ENCODE results near the gene SLC40A1. TPM values are rescaled to one million over a fixed set of nuclear protein-coding genes. Genes with fewer than 3 reads are reported as not detected.

The SLC40A1 gene
- total RNA-seq, 3 donors from 2014 or later = 42.2 to 183 (median 162) TPM

- no peak overlapping the region for H3K27ac ChIP-seq
- H3K4me3 ChIP-seq = no peak overlapping the region
- no peaks in the 10 kb centered on the region for H3K4me1 ChIP-seq
- DNase-seq (ENCODE audit: low spot score in 2 of 2) = no peak
- H3K27me3 ChIP-seq = no peaks in the 10 kb centered on the region
- no peaks in the 10 kb centered on the region for H3K9me3 ChIP-seq
- TF ChIP-seq CTCF (IDR thresholded peaks at IDR 0.05) (no peak), POLR2A (IDR thresholded peaks at IDR 0.05) (no peak), POLR2AphosphoS5 (IDR thresholded peaks at IDR 0.05) (no peak)
- no peaks in the 10 kb centered on the region for H3K36me3 ChIP-seq
- intact Hi-C loops (cut with DNase I; ENCODE audit: low total_unique reads) = no loop called here
These were observed 18.7 kb upstream of the SLC40A1 start for GRCh38 chr2:189599245-189599644.

GRCh38 chr2:189595417-189595816 lies 14.8 kb upstream of the SLC40A1 start:
- no peak overlapping the region for H3K4me3 ChIP-seq
- H3K27ac ChIP-seq = no peak overlapping the region
- no peaks in the 10 kb centered on the region for H3K4me1 ChIP-seq
- no peaks in the 10 kb centered on the region for H3K36me3 ChIP-seq
- H3K9me3 ChIP-seq = no peaks in the 10 kb centered on the region
- H3K27me3 ChIP-seq = no peaks in the 10 kb centered on the region
- no peak for DNase-seq (ENCODE audit: low spot score in 2 of 2)
- TF ChIP-seq POLR2A (IDR thresholded peaks at IDR 0.05) (no peak), POLR2AphosphoS5 (IDR thresholded peaks at IDR 0.05) (no peak), CTCF (IDR thresholded peaks at IDR 0.05) (no peak)
- intact Hi-C loops (cut with DNase I; ENCODE audit: low total_unique reads) = no loop called here

- Histone ChIP-seq H3K27me3 (no peaks in the 10 kb centered on the region), H3K36me3 (no peaks in the 10 kb centered on the region), H3K9me3 (no peaks in the 10 kb centered on the region), H3K27ac (no peak overlapping the region), H3K4me1 (no peaks in the 10 kb centered on the region), H3K4me3 (no peak overlapping the region)
- no peak for DNase-seq (ENCODE audit: low spot score in 2 of 2)
- intact Hi-C loops (cut with DNase I; ENCODE audit: low total_unique reads) = no loop called here
- TF ChIP-seq POLR2AphosphoS5 (IDR thresholded peaks at IDR 0.05) (no peak), CTCF (IDR thresholded peaks at IDR 0.05) (no peak), POLR2A (IDR thresholded peaks at IDR 0.05) (no peak)
These were observed 13.7 kb upstream of the SLC40A1 start for GRCh38 chr2:189594305-189594704.

- DNase-seq (ENCODE audit: low spot score in 2 of 2) = no peak
- no peaks in the 10 kb centered on the region for H3K4me1 ChIP-seq
- H3K36me3 ChIP-seq = no peaks in the 10 kb centered on the region
- no peaks in the 10 kb centered on the region for H3K9me3 ChIP-seq
- TF ChIP-seq POLR2A (IDR thresholded peaks at IDR 0.05) = no peak
- TF ChIP-seq POLR2AphosphoS5 (IDR thresholded peaks at IDR 0.05) = no peak
- TF ChIP-seq CTCF (IDR thresholded peaks at IDR 0.05) = no peak
- no peak overlapping the region for H3K4me3 ChIP-seq
- H3K27ac ChIP-seq = no peak overlapping the region
- intact Hi-C loops (cut with DNase I; ENCODE audit: low total_unique reads) = no loop called here
- H3K27me3 ChIP-seq = no peaks in the 10 kb centered on the region
These were observed 12.5 kb upstream of the SLC40A1 start for GRCh38 chr2:189593115-189593514.

- no peak for TF ChIP-seq POLR2AphosphoS5 (IDR thresholded peaks at IDR 0.05)
- no peak for TF ChIP-seq POLR2A (IDR thresholded peaks at IDR 0.05)
- no peak for TF ChIP-seq CTCF (IDR thresholded peaks at IDR 0.05)
- no peak overlapping the region for H3K27ac ChIP-seq
- H3K4me3 ChIP-seq = no peak overlapping the region
- no peaks in the 10 kb centered on the region for H3K4me1 ChIP-seq
- intact Hi-C loops (cut with DNase I; ENCODE audit: low total_unique reads) = no loop called here
- H3K9me3 ChIP-seq = no peaks in the 10 kb centered on the region
- no peak for DNase-seq (ENCODE audit: low spot score in 2 of 2)
- no peaks in the 10 kb centered on the region for H3K27me3 ChIP-seq
- H3K36me3 ChIP-seq = no peaks in the 10 kb centered on the region
These were observed 11.9 kb upstream of the SLC40A1 start for GRCh38 chr2:189592353-189592984.
